ENCODE results near the gene NEK1.

NEK1 gene, protein sequence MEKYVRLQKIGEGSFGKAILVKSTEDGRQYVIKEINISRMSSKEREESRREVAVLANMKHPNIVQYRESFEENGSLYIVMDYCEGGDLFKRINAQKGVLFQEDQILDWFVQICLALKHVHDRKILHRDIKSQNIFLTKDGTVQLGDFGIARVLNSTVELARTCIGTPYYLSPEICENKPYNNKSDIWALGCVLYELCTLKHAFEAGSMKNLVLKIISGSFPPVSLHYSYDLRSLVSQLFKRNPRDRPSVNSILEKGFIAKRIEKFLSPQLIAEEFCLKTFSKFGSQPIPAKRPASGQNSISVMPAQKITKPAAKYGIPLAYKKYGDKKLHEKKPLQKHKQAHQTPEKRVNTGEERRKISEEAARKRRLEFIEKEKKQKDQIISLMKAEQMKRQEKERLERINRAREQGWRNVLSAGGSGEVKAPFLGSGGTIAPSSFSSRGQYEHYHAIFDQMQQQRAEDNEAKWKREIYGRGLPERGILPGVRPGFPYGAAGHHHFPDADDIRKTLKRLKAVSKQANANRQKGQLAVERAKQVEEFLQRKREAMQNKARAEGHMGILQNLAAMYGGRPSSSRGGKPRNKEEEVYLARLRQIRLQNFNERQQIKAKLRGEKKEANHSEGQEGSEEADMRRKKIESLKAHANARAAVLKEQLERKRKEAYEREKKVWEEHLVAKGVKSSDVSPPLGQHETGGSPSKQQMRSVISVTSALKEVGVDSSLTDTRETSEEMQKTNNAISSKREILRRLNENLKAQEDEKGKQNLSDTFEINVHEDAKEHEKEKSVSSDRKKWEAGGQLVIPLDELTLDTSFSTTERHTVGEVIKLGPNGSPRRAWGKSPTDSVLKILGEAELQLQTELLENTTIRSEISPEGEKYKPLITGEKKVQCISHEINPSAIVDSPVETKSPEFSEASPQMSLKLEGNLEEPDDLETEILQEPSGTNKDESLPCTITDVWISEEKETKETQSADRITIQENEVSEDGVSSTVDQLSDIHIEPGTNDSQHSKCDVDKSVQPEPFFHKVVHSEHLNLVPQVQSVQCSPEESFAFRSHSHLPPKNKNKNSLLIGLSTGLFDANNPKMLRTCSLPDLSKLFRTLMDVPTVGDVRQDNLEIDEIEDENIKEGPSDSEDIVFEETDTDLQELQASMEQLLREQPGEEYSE (N-terminal part only)

GRCh38 chr4:169611991-169612870 is at the start of gene NEK1:
TSS of gene NEK1 (minus strand) at chr4:169612583. CDS start at chr4:169602630, 9,953 bp downstream.
- peak; percentile 17 for FAIRE-seq

- FAIRE-seq: peak; percentile 84
These were observed 49.4 kb upstream of the NEK1 start for GRCh38 chr4:169661761-169662160.

GRCh38 chr4:169660929-169661328 is 48.5 kb upstream of the NEK1 start:
- FAIRE-seq: no peak

DNA sequence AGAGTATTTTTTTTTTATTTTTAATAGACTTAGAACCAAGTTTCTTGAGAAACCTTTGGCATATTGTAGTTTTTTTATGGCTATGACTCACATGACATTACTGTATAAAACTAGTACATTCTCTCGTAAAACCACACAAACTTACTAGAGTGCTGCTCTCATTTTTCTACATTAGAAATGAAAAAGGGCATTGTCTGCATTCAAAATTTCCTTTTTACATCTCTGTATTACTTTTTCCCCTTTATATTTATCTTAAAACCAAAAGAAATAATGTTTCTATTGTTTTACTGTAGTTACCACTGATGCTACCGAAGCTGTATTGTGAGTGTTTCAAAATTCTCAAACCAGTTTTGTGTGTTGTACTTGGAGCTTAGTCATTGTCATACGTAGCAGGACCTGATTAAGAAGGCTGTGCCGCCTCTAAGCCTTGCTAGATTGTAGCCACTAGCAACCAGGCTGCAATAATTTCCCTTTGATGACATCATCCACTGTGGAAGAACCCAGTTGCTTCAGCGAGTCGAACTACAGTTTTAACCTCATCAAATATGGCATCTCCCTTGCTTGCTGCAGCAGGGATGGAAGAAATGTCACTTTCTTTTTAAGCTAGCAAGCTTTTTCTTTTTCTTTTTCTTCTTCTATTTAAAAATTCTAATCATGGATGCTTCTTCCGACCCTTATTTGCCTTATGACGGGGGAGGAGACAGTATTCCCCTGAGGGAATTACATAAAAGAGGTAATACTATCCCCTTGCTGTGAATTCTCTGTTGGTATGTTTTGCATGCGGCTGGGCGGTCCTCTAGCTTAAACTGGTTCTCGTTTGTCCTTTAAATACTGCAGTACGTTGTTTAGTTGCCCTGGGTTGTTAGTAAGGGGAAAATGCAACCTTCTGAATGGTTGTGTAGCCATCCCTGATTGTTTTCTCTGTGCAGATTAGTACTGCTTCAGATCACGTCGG is 47.6 kb upstream of the NEK1 start:
- peak; percentile 100 for FAIRE-seq

- FAIRE-seq: no peak
These were observed 46.8 kb upstream of the NEK1 start for GRCh38 chr4:169658975-169659715.

DNA sequence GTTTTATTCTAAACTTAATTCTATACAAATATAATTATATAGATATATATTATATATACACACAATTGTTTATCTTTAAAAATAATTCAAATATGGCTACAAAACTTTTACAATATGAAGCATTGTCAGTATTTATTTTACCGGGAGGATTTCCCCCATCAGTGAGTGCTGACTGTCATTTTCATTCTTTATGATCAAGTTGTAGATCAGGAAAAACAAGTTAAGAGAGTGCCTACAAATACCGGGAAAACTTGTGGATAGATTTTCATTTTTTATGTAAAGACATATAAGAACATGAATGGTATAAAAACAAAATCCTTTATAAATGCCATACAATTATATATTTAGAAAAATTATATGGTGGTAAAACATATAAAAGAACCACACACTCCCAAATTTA is 45.8 kb upstream of the NEK1 start:
- no peak for FAIRE-seq

- FAIRE-seq: peak; percentile 84
These were observed 45.2 kb upstream of the NEK1 start for GRCh38 chr4:169657470-169658107.

- FAIRE-seq: no peak
These were observed 43.0 kb upstream of the NEK1 start for GRCh38 chr4:169655401-169655800.

DNA sequence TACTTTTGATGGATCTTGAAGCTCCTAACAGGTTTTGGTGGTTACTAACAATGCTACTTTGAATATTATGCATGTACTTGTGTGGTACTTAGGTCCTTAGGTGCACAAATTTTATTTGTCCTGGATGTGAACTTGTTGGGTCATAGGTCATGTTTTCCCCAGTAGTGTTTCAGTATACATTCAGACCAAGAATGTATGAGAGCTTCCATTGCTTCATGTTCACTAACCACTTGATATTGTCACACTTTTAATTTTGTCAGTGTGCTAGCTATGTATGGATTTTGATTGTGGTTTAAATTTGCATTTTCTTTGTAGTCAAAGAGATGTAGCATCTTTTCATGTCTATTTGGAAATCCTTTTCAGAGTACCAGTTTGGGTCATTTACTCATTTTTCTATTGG is 40.2 kb upstream of the NEK1 start:
- peak; percentile 38 for FAIRE-seq

DNA sequence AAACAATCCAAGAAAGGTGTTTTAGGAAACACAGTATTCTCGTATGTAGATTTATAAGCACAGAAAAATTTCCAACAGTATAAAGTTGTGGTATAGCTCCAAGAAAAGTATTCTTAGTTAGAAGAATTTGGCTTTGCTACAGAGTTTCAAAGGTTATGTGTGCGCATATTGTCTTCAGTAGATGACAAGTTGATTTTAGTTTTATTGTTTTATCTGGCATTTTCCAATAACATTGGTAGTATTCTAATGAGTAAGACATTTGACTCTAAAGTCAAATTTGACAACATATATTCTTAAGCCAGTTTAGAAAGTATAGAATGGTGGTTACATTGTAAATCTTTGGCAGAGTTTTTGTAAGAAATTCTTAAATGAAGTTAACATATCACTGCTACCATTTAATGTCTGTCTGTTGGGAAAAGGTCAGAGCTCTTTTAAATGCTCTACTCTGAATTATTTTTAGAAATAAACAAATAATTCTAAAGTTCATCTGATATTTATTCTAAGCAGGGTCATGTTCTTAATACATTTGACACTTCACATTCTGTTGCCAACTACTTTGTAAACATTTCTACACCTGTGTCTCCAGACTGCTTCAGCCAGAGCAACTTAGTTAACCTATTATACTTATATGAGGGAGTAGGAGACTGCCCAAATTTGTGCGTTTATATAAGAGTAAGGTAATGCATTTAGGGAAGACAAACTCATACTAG is 38.0 kb upstream of the NEK1 start:
- FAIRE-seq: peak; percentile 82

GRCh38 chr4:169649545-169650226 is 37.3 kb upstream of the NEK1 start:
- no peak for FAIRE-seq

DNA sequence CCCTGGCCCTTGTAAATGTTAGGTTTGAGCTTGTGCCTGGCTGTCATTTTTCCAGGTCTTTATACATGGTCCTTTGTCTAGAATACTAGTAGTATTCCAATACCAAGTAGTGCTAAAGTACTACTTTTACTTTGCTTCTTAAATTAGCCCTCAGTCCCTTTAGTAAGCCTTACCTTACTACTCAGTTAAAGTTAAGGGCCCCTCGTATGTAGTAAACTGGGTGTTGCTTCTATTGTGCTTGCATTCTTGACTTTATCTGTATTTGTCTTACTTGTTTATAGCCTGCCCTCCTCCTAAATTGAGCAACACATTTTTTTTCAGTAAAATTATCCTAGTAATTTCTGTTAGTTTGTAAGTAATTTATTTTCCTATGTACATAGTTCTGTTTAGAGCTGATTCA is 33.2 kb upstream of the NEK1 start:
- peak; percentile 27 for FAIRE-seq

GRCh38 chr4:169644802-169645201 is 32.4 kb upstream of the NEK1 start:
- no peak for FAIRE-seq

GRCh38 chr4:169640261-169640870 is 28.0 kb upstream of the NEK1 start:
- peak; percentile 47 for FAIRE-seq

- FAIRE-seq: peak; percentile 92
These were observed 22.6 kb upstream of the NEK1 start for GRCh38 chr4:169634975-169635374.

DNA sequence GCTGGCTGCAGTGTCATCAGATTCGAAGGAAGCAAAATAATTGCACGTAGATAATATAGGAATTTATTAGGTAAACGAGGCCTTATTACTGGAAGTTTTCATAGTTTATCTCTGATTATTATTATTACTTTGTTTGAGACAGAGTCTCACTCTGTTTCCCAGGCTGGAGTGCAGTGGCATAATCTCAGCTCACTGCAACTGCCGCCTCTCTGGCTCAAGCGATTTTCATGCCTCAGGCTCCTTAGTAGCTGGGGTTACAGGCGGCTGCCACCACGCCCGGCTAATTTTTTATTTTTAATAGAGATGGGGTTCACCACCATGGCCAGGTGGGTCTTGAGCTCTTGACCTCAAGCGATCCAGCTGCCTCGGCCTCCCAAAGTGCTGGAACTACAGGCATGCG is 20.5 kb upstream of the NEK1 start:
- FAIRE-seq: no peak

DNA sequence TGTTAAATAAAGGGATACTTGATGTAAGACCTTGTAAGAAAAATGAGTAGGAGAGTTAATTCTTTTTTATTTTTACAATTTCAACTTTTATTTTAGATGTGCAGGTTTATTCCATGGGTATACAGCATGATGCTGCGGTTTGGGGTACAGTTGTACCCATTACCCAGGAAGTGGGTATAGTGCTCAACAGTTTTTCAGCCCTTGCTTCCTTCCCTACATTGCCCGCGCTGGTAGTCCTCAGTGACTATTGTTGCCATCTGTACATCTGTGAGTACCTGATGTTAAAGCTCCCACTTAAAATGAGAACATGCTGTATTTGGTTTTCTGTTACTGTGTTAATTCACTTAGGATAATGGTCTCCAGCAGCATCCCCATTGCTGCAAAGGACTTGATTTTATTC is 17.7 kb upstream of the NEK1 start:
- no peak for FAIRE-seq

- no peak for FAIRE-seq
These were observed 16.2 kb upstream of the NEK1 start for GRCh38 chr4:169628579-169628978.

Data from islet of Langerhans (tissue), 1 donor.